SKM-1 treated with dmso at 0.1 percent for 144 hours (cell line): ENCODE measurements around the gene CAPN15.
A peak's percentile ranks its signal among the peaks of the same experiment; 100 is the strongest.
"Not testable (repeated sequence)": the region's sequence is repeated elsewhere in the genome, so short reads cannot be mapped to it uniquely, and the experiment has no call there.

ENCODE experiments used
- DNase-seq: peaks from one replicate; lab custom pipeline; 2025; ENCODE audit not compliant: unreplicated experiment; lab: John Stamatoyannopoulos, UW

Gene CAPN15

GRCh38 chr16:589658-590187, 62.2 kb downstream of the CAPN15 start, which contains the start of gene RAB40C:
RAB40C (plus strand) TSS chr16:590066; CDS start chr16:590292, 226 bp downstream.
- DNase-seq, result peak; percentile 98

GRCh38 chr16:590188-590814, 62.8 kb downstream of the CAPN15 start:
- no peak for DNase-seq

GRCh38 chr16:590815-591200, 63.3 kb downstream of the CAPN15 start:
- no peak for DNase-seq

GRCh38 chr16:591231-591630, 63.7 kb downstream of the CAPN15 start:
- DNase-seq, result no peak

- no peak for DNase-seq
Measured at GRCh38 chr16:591892-592517, 64.5 kb downstream of the CAPN15 start.

DNA sequence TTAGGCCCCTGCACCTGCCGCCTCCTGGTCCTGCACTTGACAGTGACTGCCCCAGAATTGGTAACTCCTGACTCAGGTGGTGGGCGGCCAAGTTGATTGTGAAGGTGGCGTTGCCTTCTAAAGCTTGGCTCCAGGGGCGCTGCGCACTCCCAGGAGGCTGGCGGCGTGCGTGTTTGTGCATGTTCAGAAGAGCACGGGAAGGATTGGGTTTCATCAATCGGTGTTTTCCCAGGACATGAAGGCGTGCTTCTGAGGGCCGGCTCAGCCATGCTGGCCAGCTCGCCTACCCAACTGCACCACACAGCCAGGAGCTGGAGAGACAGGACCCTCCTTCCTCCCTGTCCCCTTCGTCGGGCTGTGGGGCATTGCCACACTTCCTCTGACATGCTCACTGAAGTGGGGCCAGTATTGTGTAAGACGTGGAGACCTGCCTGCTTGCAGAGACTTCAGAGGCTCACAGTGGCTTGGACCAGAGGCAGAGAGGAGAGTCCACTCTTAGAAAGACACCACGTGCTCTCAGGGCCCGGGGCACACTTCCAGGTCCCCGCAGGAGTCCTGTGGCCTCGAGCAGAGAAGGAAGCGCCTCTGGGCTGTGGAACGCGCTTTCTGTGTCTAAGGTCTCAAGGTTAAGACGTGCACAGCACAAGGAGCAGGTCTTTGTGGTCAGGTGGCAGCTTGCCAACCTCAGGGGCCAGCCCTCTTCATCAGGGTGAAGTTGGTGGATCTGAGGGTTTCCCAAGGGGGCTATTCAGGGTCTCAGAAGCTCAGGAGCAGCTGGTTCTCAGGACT, 65.2 kb downstream of the CAPN15 start:
- DNase-seq, result peak; percentile 93

DNA sequence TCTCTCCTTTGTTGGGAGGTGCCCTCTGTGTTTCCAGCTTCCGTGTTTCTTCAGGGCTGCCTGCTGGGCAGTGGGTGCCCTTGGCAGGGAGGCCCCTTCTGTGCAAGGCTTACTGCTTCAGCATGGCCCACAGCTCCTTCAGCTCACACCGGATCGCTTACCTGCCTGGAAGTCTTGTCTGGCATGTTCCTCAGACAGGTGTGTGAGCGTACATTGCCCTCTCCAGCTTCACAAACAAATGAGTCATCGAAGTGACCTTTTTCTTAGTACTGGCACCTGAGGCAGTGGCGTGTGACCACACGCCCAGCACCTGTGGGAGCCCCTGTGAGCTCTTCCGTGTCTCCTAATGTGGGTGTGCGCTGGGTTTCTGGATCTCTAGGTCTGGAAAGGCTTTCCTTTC, 65.9 kb downstream of the CAPN15 start:
- no peak for DNase-seq

- DNase-seq, result no peak
Measured at GRCh38 chr16:593807-594206, 66.3 kb downstream of the CAPN15 start.

DNA sequence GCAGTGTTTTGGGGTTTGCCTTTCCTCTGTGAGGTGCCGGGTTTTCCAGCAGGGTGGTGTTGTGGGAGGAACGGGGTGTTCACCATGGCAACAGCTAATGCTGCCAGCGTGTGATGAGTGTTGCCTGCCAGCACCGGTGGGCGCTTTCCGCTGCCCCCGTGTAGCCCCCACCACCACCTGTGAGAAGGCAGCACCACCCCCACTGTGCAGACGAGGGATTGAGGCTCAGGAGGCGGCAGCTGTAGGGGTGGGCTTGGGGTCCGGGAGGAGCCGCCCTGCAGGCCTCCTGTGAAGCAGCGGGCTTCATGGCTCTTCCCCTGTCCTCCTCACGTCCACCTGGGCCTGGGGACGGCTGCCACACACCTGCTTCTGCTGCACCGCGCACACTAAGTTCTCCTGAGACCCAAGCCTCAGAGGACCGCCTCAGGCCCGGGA, 67.6 kb downstream of the CAPN15 start:
- no peak for DNase-seq

GRCh38 chr16:595942-596735, 68.6 kb downstream of the CAPN15 start:
- DNase-seq, result no peak

- no peak for DNase-seq
Measured at GRCh38 chr16:596736-597060, 69.2 kb downstream of the CAPN15 start.

- not testable (repeated sequence) for DNase-seq
Measured at GRCh38 chr16:597655-598054, 70.1 kb downstream of the CAPN15 start.

- DNase-seq, result no peak
Measured at GRCh38 chr16:598823-599739, 71.6 kb downstream of the CAPN15 start.

- DNase-seq, result peak; percentile 19
Measured at GRCh38 chr16:600781-601180, 73.3 kb downstream of the CAPN15 start.

- DNase-seq, result no peak
Measured at GRCh38 chr16:603933-604332, 76.4 kb downstream of the CAPN15 start.
